Esophagus muscularis mucosa (tissue), 4 donors: Measurements from ENCODE around the gene XRCC4. TPM values are rescaled to one million over a fixed set of nuclear protein-coding genes. Genes with fewer than 3 reads are reported as not detected.
"Not testable (repeated sequence)": the region's sequence is repeated elsewhere in the genome, so short reads cannot be mapped to it uniquely, and the experiment has no call there.

Experiments
- DNase-seq: peaks from one replicate; pipeline ENCODE4 v3.0.0-alpha.2; 2017; ENCODE audit errors: extremely low spot score
- H3K27ac ChIP-seq, 4 donors: fragments of 200-600 bp; sonication (generic); replicated peaks in 1 of 4; 1 replicate in 3 of 4; 2 replicates in 1 of 4; pipeline ENCODE4 v1.5.1; 2016 to 2019; ENCODE audit warnings: mild to moderate bottlenecking in 1 of 4
- H3K27me3 ChIP-seq, 4 donors: fragments of 200-600 bp; sonication (generic); one replicate each; pipeline versions ENCODE4 v1.5.1 to v1.6.0; 2016 to 2019
- H3K36me3 ChIP-seq, 4 donors: fragments of 200-600 bp; sonication (generic); one replicate each; pipeline ENCODE4 v1.5.1; 2016 to 2019
- H3K4me1 ChIP-seq, 4 donors: fragments of 200-600 bp; sonication (generic); one replicate each; pipeline ENCODE4 v1.5.1; 2016 to 2019
- H3K4me3 ChIP-seq, 4 donors: fragments of 200-600 bp; sonication (generic); 1 replicate in 2 of 4; 2 replicates in 2 of 4; pipeline ENCODE4 v1.5.1; 2016 to 2019; ENCODE audit warnings: mild to moderate bottlenecking in 4 of 4, moderate library complexity in 1 of 4
- H3K9me3 ChIP-seq, 4 donors: fragments of 200-600 bp; sonication (generic); 1 replicate in 3 of 4; 2 replicates in 1 of 4; pipeline ENCODE4 v1.5.1; 2016 to 2019
- CTCF ChIP-seq, 3 experiments: fragments of 200-600 bp in 2 of 3; fragments of 450-650 bp in 1 of 3; sonication (generic) in 2 of 3; IDR thresholded peaks; one replicate each; pipeline ENCODE4 v1.5.1; 2017 to 2019; ENCODE audit warnings: antibody characterized with exemption in 3 of 3, mild to moderate bottlenecking in 2 of 3, moderate library complexity in 1 of 3
- EP300 ChIP-seq: sonication (generic); formaldehyde crosslinking; IDR thresholded peaks from one replicate; pipeline ENCODE4 v1.6.1; 2017; ENCODE audit warnings: antibody characterized with exemption
- POLR2A ChIP-seq: fragments of 450-650 bp; IDR thresholded peaks from one replicate; pipeline ENCODE4 v1.6.1; 2017; ENCODE audit warnings: antibody characterized with exemption, moderate library complexity, mild to moderate bottlenecking, low read depth
- POLR2AphosphoS5 ChIP-seq, 2 donors: sonication (generic); formaldehyde crosslinking; IDR thresholded peaks; one replicate each; pipeline ENCODE4 v1.6.1; 2017; ENCODE audit warnings: antibody characterized with exemption in 2 of 2
- WGBS: methylation state at CpG from one replicate; pipeline ENCODE4 v1.1.5; 2018; 5-methylcytosine and 5-hydroxymethylcytosine counted together
- intact Hi-C: fragments of 100-400 bp; cut with DNase I; formaldehyde crosslinking; loops from one replicate; pipeline ENCODE4 v1.15.1; 2023
- total RNA-seq, 4 donors: library from RNA; depleted of rRNA; stranded (reverse); fragments of >200 nt; gene quantifications; one replicate each; pipeline versions ENCODE4 v1.1.0 to v1.2.1, GENCODE V29; 2016

The XRCC4 gene
- total RNA-seq, 4 donors from 2014 or later: 4.5 to 7.1 (median 5.3) TPM

- peaks cover 4 to 15% (median 14%) of the 10 kb centered on the region in 4 donors for H3K4me1 ChIP-seq
- no peak overlapping the region for H3K4me3 ChIP-seq
- no peak overlapping the region for H3K27ac ChIP-seq
- TF ChIP-seq EP300 (no peak), POLR2AphosphoS5 (IDR thresholded peaks at IDR 0.05) (no peak), POLR2A (no peak)
- intact Hi-C loops: no loop called here
- H3K9me3 ChIP-seq: no peaks in the 10 kb centered on the region
- no peaks in the 10 kb centered on the region for H3K27me3 ChIP-seq
- no peak for DNase-seq
- H3K36me3 ChIP-seq: no peaks in the 10 kb centered on the region
- WGBS: 74% methylated on average over 4 of the region's 4 CpGs
Measured at GRCh38 chr5:83146441-83146840, 69.1 kb downstream of the XRCC4 start.

- intact Hi-C loops: no loop called here
Measured at GRCh38 chr5:83147593-83147992, 70.2 kb downstream of the XRCC4 start.

GRCh38 chr5:83148370-83148769 lies 71.0 kb downstream of the XRCC4 start:
- DNase-seq: no peak
- H3K9me3 ChIP-seq: no peaks in the 10 kb centered on the region
- intact Hi-C loops: no loop called here
- TF ChIP-seq POLR2A (no peak), EP300 (no peak), POLR2AphosphoS5 (IDR thresholded peaks at IDR 0.05) (no peak), CTCF (IDR thresholded peaks at IDR 0.05) (no peak)
- H3K27me3 ChIP-seq: no peaks in the 10 kb centered on the region
- 96% methylated on average over 3 of the region's 3 CpGs for WGBS
- H3K27ac ChIP-seq: no peak overlapping the region
- no peak overlapping the region for H3K4me3 ChIP-seq
- H3K4me1 ChIP-seq: peaks cover 4 to 15% (median 14%) of the 10 kb centered on the region in 4 donors
- no peaks in the 10 kb centered on the region for H3K36me3 ChIP-seq

More at GRCh38 chr5:83147593-83147992, 70.2 kb downstream of the XRCC4 start:
- no peaks in the 10 kb centered on the region for H3K27me3 ChIP-seq
- TF ChIP-seq POLR2AphosphoS5 (IDR thresholded peaks at IDR 0.05) (no peak), EP300 (no peak), CTCF (IDR thresholded peaks at IDR 0.05) (no peak)
- no peaks in the 10 kb centered on the region for H3K36me3 ChIP-seq
- WGBS: 97% methylated on average over 4 of the region's 4 CpGs
- H3K9me3 ChIP-seq: no peaks in the 10 kb centered on the region
- H3K27ac ChIP-seq: no peak overlapping the region
- peaks cover 4 to 15% (median 14%) of the 10 kb centered on the region in 4 donors for H3K4me1 ChIP-seq
- no peak overlapping the region for H3K4me3 ChIP-seq
- DNase-seq: no peak

GRCh38 chr5:83149671-83150070 lies 72.3 kb downstream of the XRCC4 start:
- DNase-seq: no peak
- Histone ChIP-seq H3K27ac (no peak overlapping the region), H3K9me3 (no peaks in the 10 kb centered on the region), H3K4me3 (no peak overlapping the region), H3K4me1 (peaks cover 4 to 15% (median 14%) of the 10 kb centered on the region in 4 donors), H3K27me3 (no peaks in the 10 kb centered on the region), H3K36me3 (no peaks in the 10 kb centered on the region)
- no peak for TF ChIP-seq POLR2A
- TF ChIP-seq CTCF (IDR thresholded peaks at IDR 0.05): no peak
- TF ChIP-seq EP300: no peak
- no peak for TF ChIP-seq POLR2AphosphoS5 (IDR thresholded peaks at IDR 0.05)
- intact Hi-C loops: no loop called here

- no peak for DNase-seq
- H3K4me3 ChIP-seq: no peak overlapping the region
- intact Hi-C loops: no loop called here
- no peaks in the 10 kb centered on the region for H3K27me3 ChIP-seq
- H3K4me1 ChIP-seq: no peaks in the 10 kb centered on the region
- H3K27ac ChIP-seq: no peak overlapping the region
- no peaks in the 10 kb centered on the region for H3K9me3 ChIP-seq
- no peak for TF ChIP-seq CTCF (IDR thresholded peaks at IDR 0.05)
- TF ChIP-seq EP300: no peak
- TF ChIP-seq POLR2A: no peak
- TF ChIP-seq POLR2AphosphoS5 (IDR thresholded peaks at IDR 0.05): no peak
- 91% methylated on average over 1 of the region's 1 CpG for WGBS
- H3K36me3 ChIP-seq: no peaks in the 10 kb centered on the region
Measured at GRCh38 chr5:83151821-83152220, 74.5 kb downstream of the XRCC4 start.

- not testable (repeated sequence) for H3K27ac ChIP-seq
- WGBS: 87% methylated on average over 4 of the region's 4 CpGs
Measured at GRCh38 chr5:83152996-83153395, 75.6 kb downstream of the XRCC4 start.

More at GRCh38 chr5:83152996-83153395, 75.6 kb downstream of the XRCC4 start:
- DNase-seq, H3K27me3 ChIP-seq, H3K4me3 ChIP-seq, H3K4me1 ChIP-seq, H3K9me3 ChIP-seq, intact Hi-C loops, H3K36me3 ChIP-seq: not testable (repeated sequence)
